ENCODE measurements around the gene KREMEN1.

Gene KREMEN1

GRCh38 chr22:29195118-29195963 lies 122.5 kb downstream of the KREMEN1 start:
- DNase-seq: no peak

- no peak for DNase-seq
These were observed 123.3 kb downstream of the KREMEN1 start for GRCh38 chr22:29195964-29196666.

DNA sequence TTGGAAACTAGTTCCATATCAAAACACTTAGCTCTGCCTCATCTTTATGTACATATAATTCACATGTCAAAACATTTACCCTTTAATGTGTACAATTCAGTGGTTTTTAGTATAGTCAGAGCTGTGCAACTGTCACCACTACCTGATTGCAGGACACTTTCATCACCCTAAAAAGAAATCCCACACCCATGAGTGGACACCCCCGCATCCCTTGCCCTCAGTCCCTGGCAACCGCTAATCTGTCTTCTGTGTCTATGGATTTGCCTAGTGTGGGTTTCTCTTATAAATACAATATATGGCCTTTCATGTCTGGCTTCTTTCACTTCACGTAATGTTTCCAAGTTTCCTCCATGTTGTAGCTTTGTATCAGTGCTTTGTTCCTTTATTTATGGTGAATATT lies 124.3 kb downstream of the KREMEN1 start:
- DNase-seq: no peak

GRCh38 chr22:29198240-29198639 lies 125.4 kb downstream of the KREMEN1 start:
- DNase-seq: no peak

DNA sequence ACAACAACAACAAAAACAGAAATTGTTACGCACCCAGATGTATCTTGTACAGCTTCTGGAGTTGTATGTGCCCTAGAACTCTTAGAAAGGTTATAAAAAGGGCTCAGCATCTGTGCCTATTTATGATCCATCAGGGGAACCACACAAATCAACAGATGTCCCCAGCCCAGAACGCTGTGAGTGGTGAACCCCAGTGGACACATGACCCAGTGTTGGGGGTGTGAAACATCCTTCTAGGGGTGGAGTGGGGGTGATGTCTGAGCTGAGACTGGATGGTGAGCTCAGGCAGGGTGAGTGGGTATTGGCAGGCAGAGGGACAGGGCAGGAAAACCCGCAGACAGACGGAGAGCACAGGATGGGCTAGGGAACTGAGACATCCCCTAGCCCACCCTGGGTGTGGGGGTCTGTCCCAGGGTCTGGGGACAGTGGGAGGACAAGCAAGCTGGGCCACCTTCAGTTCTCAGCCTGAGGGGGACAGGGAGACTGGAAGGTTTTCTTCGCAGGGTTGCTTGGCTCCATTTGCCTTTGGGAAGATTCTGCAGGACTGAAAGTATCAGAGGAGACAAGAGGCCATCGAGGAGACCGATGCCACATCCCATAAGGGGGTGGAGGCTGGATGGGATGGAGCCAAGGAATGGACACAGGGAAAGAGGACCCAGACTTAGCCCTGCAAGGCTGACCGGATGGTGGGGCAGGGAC lies 127.0 kb downstream of the KREMEN1 start:
- no peak for DNase-seq

- no peak for DNase-seq
These were observed 128.1 kb downstream of the KREMEN1 start for GRCh38 chr22:29200901-29201300.

GRCh38 chr22:29201782-29202181 lies 128.9 kb downstream of the KREMEN1 start:
- no peak for DNase-seq

GRCh38 chr22:29202212-29203192 lies 129.7 kb downstream of the KREMEN1 start:
- no peak for DNase-seq

- DNase-seq: no peak
These were observed 130.9 kb downstream of the KREMEN1 start for GRCh38 chr22:29203488-29204454.

DNA sequence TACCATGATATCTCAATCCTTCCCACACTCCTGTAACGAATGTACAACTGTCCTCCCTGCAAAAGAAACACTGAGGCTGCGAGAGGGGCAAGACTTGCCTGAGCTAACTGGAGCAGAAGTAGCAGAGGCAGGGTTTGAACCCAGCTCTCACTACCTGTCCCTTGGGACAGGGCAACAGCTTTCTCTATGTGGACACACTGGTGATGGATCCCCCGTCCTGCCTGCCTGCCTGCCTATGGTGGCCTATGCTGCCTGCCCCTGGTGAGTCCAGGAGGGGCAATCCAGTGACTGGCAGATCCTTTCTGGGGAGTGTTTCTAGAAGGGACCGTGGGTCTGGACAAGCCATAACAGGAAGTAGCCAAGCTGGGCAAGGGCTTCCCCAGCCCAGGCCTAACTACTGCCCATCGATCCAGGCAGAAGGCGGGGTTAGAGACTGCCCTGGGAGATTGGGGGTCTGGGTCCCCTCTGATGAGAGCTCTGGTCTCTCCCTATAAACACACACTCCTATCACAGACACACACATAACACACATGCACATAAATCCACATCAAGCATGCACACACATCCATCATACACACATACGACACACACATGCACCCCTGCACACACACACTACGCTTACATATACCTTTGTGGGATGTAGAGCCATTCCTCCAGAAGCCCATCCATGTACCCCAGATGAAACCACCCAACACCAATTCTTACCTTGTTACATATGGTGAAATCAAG lies 131.8 kb downstream of the KREMEN1 start:
- DNase-seq: no peak

DNA sequence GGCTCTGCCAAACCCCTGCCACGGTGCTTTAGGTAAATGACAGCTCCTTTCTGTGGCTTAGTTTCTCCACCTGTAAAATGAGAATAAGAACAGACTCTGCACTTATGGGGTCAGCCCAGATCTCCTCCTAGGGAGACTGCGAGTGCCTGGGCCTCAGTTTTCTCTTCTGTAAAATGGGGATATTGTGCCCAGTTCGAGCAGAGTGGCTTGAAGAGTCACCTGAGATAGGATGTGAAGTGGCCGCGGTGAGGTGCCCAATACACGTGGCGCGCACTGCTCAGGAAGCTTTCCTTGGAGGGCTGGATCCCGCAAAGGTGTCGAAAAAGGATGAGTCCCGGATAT lies 132.4 kb downstream of the KREMEN1 start:
- no peak for DNase-seq

DNA sequence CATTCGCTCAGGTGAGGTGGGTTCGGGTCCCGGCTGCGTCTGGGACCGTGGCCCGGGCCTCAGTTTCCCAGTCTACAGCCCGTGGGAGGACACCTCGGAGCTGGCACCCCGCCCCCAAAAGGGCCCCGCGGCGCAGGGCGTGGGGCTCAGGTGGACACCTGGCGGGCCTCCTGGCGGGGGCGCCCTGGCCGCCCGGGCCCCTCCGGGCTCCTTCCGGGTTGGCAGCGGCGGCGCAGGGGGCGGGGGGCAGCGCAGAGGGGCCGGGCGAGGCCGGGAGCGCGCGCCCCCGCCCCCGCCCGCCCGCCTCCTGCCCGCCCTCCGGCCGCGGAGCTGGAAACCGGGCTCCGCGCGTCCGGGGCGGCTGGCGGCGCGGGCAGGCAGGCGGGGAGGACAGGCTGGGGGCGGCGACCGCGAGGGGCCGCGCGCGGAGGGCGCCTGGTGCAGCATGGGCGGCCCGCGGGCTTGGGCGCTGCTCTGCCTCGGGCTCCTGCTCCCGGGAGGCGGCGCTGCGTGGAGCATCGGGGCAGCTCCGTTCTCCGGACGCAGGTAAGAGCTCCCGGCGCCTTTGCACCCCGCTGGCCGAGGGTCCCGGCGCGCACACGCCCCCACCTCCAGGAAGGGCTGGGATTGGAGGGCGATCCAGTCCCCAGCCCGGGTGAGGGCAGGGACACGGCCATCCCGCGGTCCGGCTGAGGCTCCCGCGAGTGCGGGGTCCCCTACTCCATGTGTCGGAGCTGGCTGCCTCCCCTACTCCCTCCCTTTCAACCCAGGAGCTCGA lies 132.9 kb downstream of the KREMEN1 start, which contains the start of gene EMID1:
Gene EMID1 (plus strand): TSS at position 303 of the 778 bp plus-strand sequence. CDS start 143 bp downstream, at position 446.
- DNase-seq: no peak

DNA sequence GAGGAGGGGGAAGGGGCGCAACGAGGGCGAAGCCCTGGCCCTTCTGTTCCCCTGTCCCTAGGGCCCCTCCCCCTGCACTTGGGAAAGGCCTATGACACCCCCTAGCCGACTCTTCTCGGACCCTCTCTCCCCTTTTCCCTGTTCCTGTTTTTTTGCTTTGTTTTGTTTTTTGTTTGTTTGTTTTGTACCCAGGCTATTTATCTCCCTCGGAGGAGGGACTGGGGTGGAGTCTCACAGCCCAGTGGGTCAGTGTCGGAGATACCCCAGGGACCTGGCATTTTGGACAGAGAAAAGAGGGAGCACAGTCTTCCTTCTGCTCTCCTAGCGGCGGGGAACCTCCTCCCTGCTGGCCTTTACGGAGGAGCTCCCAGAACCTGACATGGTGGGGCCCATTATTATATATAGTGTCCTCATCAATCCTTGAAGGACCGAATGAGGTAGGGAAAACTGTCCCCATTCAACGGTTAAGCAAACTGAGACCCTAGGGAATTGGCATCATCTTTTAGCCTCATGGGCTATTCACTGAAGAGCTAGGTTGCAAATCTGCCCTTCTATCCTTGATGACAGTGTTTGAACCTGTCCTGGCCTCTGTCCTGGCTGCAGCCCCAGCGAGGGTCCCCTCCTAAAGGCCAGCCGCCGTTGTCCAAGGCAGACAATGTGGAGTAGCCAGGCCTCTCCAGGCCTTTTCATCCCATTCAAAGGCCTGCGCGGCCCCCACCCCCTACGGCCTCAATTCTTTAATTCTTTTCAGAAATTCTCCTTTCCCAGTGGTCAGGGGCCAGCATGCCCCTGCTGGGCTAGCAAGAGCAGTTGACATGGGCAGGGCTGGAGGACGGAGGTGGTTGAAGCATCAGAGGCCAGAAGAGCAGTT lies 133.8 kb downstream of the KREMEN1 start:
- DNase-seq: no peak

- DNase-seq: no peak
These were observed 134.4 kb downstream of the KREMEN1 start for GRCh38 chr22:29207243-29207550.

GRCh38 chr22:29207562-29208501 lies 135.0 kb downstream of the KREMEN1 start:
- DNase-seq: no peak

DNA sequence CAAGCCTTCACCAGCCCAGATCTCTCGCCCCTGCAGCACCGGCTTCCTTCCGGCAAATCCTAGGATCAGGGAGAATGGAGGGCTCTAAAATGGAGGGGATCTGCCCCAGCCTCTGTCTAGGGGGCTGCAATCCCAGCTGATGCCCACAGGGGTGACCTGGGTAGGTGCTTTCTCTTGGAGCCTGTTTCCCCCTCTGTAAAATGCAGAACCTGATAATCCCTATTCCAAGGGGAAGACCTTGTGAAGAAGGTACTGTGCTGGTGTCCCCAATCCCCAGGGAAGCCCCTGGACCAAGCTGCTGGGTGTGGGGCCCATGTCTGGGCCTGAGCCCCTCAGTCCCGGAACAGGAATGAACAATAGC lies 135.6 kb downstream of the KREMEN1 start:
- no peak for DNase-seq

DNA sequence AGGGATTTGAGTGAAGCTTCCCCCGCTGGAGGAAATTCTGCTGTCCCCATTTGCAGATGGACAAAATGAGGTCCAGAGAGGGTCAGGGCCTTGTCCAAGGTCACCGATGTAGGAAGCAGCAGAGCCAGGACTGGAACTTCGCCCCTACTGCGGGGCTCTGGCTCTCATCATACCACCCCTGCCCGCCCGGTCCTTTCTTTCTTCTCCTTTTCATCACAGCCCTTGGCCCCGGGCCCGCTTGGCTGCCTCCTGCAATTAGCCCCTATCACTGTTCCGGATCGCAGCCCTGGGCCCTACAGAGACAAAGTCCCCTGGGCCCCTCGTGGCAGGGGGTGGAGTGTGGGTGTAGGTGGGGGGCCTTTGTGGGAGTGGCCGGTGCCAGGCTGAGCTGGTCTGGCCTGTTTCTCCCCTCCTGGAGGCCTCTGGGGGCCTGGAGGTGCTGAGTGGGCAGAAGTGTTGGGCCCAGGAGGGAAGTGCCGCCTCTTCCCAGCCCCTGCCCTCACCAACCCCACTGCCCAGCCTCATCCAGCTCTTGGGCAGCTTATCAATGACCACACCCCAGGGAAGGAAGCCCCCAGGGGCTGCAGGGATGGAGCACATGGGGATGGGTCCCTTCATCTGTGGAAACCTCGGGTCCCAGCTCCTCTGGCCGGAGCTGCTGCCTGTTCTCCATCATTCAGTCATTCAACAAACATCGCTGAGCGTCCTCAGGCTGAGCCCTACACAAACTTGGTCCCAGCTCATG lies 136.2 kb downstream of the KREMEN1 start:
- DNase-seq: no peak
